PC-3 (cell line): ENCODE results near the gene PTP4A2. TPM values are rescaled to one million over a fixed set of nuclear protein-coding genes. Genes with fewer than 3 reads are reported as not detected.

ENCODE experiments used
- ATAC-seq: fragments of 200-7000 bp; cut with Tn5 transposase; 2 replicates; pipeline ENCODE4 v1.9.1; 2020; ENCODE audit warnings: mild to moderate bottlenecking, moderate library complexity
- BruUV-seq: library from RNA; stranded (reverse); fragments of 400-500 nt; replicated peaks from 2 replicates; lab custom pipeline; 2021; lab: Mats Ljungman, UMichigan
- CTCF ChIA-PET: fragments of 300-600 bp; sonication (Branson Sonifier 250); formaldehyde crosslinking; loops from one replicate; lab custom pipeline; 2022; ENCODE audit warnings: antibody characterized with exemption; lab: Charles Lee
- POLR2A ChIA-PET: fragments of 300-600 bp; sonication (Branson Sonifier 250); formaldehyde crosslinking; loops from one replicate; lab custom pipeline; 2022; ENCODE audit warnings: antibody characterized with exemption; ENCODE audit not compliant: unreplicated experiment; lab: Charles Lee
- DNase-seq: peaks from one replicate; pipeline ENCODE4 v3.0.0-alpha.2; 2015
- H2AFZ ChIP-seq: fragments of 300-600 bp; sonication (generic); 2 replicates; pipeline ENCODE4 v1.6.0; 2016; ENCODE audit warnings: antibody characterized with exemption, low read length
- H3F3A ChIP-seq: fragments of 300-600 bp; sonication (generic); one replicate; pipeline ENCODE4 v1.6.0; 2017; ENCODE audit warnings: antibody characterized with exemption, low read length, control low read depth, mild to moderate bottlenecking; ENCODE audit not compliant: unreplicated experiment
- H3K27ac ChIP-seq: fragments of 300-600 bp; sonication (generic); 2 replicates; pipeline ENCODE4 v1.5.1; 2016; ENCODE audit warnings: mild to moderate bottlenecking, low read length
- H3K27me3 ChIP-seq: fragments of 300-600 bp; sonication (generic); 2 replicates; pipeline ENCODE4 v1.6.1; 2016; ENCODE audit warnings: low read length, mixed read lengths
- H3K36me3 ChIP-seq: fragments of 300-600 bp; sonication (generic); 2 replicates; pipeline ENCODE4 v1.6.1; 2016; ENCODE audit warnings: low read depth, mixed run types, low read length, mixed read lengths
- H3K4me1 ChIP-seq: fragments of 300-600 bp; sonication (generic); 2 replicates; pipeline ENCODE4 v1.5.1; 2016; ENCODE audit warnings: low read length; ENCODE audit not compliant: insufficient read depth
- H3K4me2 ChIP-seq: fragments of 300-600 bp; sonication (generic); 2 replicates; pipeline ENCODE4 v1.6.0; 2016; ENCODE audit warnings: low read length
- H3K4me3 ChIP-seq: fragments of 300-600 bp; sonication (generic); 2 replicates; pipeline ENCODE4 v1.5.1; 2016; ENCODE audit warnings: mild to moderate bottlenecking, low read length, mixed read lengths
- H3K79me2 ChIP-seq: fragments of 300-600 bp; sonication (generic); 2 replicates; pipeline ENCODE4 v1.6.1; 2017; ENCODE audit warnings: low read length, mixed read lengths
- H3K9ac ChIP-seq: fragments of 300-600 bp; sonication (generic); 2 replicates; pipeline ENCODE4 v1.6.0; 2016; ENCODE audit warnings: mild to moderate bottlenecking, low read length
- H3K9me2 ChIP-seq: fragments of 300-600 bp; sonication (generic); replicated peaks from 2 replicates; pipeline ENCODE4 v1.6.1; 2016; ENCODE audit warnings: mixed run types, low read length, mixed read lengths
- H3K9me3 ChIP-seq: fragments of 300-600 bp; sonication (generic); 2 replicates; pipeline ENCODE4 v1.6.1; 2016; ENCODE audit warnings: low read length, mixed read lengths
- H4K20me1 ChIP-seq: fragments of 300-600 bp; sonication (generic); 2 replicates; pipeline ENCODE4 v1.6.1; 2016; ENCODE audit warnings: low read length, mixed read lengths
- CTCF ChIP-seq: fragments of 300-600 bp; sonication (generic); conservative IDR thresholded peaks from 2 replicates; pipeline ENCODE4 v1.5.1; 2017; ENCODE audit warnings: antibody characterized with exemption, low read depth, mild to moderate bottlenecking, low read length
- EZH2 ChIP-seq: fragments of 300-600 bp; sonication (generic); IDR thresholded peaks from one replicate; pipeline ENCODE4 v1.6.1; 2017; ENCODE audit warnings: antibody characterized with exemption, mild to moderate bottlenecking, low read length; ENCODE audit not compliant: unreplicated experiment
- EZH2phosphoT487 ChIP-seq: fragments of 300-600 bp; sonication (generic); IDR thresholded peaks from 2 replicates; pipeline ENCODE4 v1.6.1; 2018; ENCODE audit warnings: mild to moderate bottlenecking, antibody characterized with exemption, low read length, borderline replicate concordance
- intact Hi-C: fragments of 100-400 bp; cut with micrococcal nuclease; formaldehyde crosslinking; loops from 2 replicates; pipeline ENCODE4 v1.9.0; 2023
- total RNA-seq: library from RNA; depleted of rRNA; stranded (reverse); fragments of >200 nt; gene quantifications from 2 replicates; pipeline ENCODE4 v1.2.3, GENCODE V29; 2014; rRNA removed

The PTP4A2 gene
- total RNA-seq, 1 experiment from 2014 or later, result 335 TPM

- Histone ChIP-seq H3K4me3 (no peak overlapping the region), H3K9ac (no peak overlapping the region), H3K27me3 (no peaks in the 10 kb centered on the region), H3K27ac (no peak overlapping the region), H3K9me2 (no peaks in the 10 kb centered on the region), H3K4me1 (peaks cover 11% of the 10 kb centered on the region), H3K79me2 (no peaks in the 10 kb centered on the region), H3K36me3 (no peaks in the 10 kb centered on the region), H4K20me1 (no peaks in the 10 kb centered on the region), H2AFZ (no peak overlapping the region), H3F3A (no peaks in the 10 kb centered on the region), H3K4me2 (no peak overlapping the region), H3K9me3 (no peaks in the 10 kb centered on the region)
- BruUV-seq, result no TSS peak
- DNase-seq, result no peak
- ChIA-PET POLR2A (no interaction called here), CTCF (no interaction called here)
- intact Hi-C loops, result no loop called here
- no peak for ATAC-seq
- TF ChIP-seq EZH2 (no peak), EZH2phosphoT487 (no peak), CTCF (no peak)
Observed at GRCh38 chr1:31859044-31859443, 79.1 kb downstream of the PTP4A2 start.

GRCh38 chr1:31857863-31858262 is 80.3 kb downstream of the PTP4A2 start:
- intact Hi-C loops, result no loop called here
- BruUV-seq, result no TSS peak

More at GRCh38 chr1:31857863-31858262, 80.3 kb downstream of the PTP4A2 start:
- H3K27ac ChIP-seq, result no peak overlapping the region
- H3K27me3 ChIP-seq, result no peaks in the 10 kb centered on the region
- H3K4me2 ChIP-seq, result no peak overlapping the region
- H3K9ac ChIP-seq, result no peak overlapping the region
- POLR2A ChIA-PET, result no interaction called here
- TF ChIP-seq EZH2phosphoT487, result no peak
- no peak for TF ChIP-seq EZH2
- TF ChIP-seq CTCF, result no peak
- no peak overlapping the region for H3K4me3 ChIP-seq
- DNase-seq (no peak), ATAC-seq (no peak)
- CTCF ChIA-PET, result no interaction called here
- H3K9me2 ChIP-seq, result no peaks in the 10 kb centered on the region
- no peaks in the 10 kb centered on the region for H3F3A ChIP-seq
- no peaks in the 10 kb centered on the region for H4K20me1 ChIP-seq
- peaks cover 11% of the 10 kb centered on the region for H3K4me1 ChIP-seq
- no peaks in the 10 kb centered on the region for H3K36me3 ChIP-seq
- H3K79me2 ChIP-seq, result no peaks in the 10 kb centered on the region
- no peak overlapping the region for H2AFZ ChIP-seq
- no peaks in the 10 kb centered on the region for H3K9me3 ChIP-seq

Other genes with a start within 250 kb of the PTP4A2 start
- 1.7 and 5.0 TPM in 2 replicates for gene COL16A1, start 234.4 kb downstream of the PTP4A2 start, total RNA-seq
- 12.3 and 15.7 TPM in 2 replicates for gene ADGRB2, start 174.0 kb downstream of the PTP4A2 start, total RNA-seq
- 4.1 and 5.4 TPM in 2 replicates for gene SPOCD1, start 122.3 kb downstream of the PTP4A2 start, total RNA-seq
- gene KHDRBS1, start 75.5 kb upstream of the PTP4A2 start, total RNA-seq, result 86.7 and 114 TPM in 2 replicates
- 7.7 and 9.4 TPM in 2 replicates for gene TMEM39B, start 134.6 kb upstream of the PTP4A2 start, total RNA-seq
- 45.7 and 45.8 TPM in 2 replicates for gene KPNA6, start 169.7 kb upstream of the PTP4A2 start, total RNA-seq
- gene TXLNA, start 241.3 kb upstream of the PTP4A2 start, total RNA-seq, result 64.2 and 79.0 TPM in 2 replicates